CD4-positive, CD25-positive, alpha-beta regulatory T cell (primary cell): Measurements from ENCODE around the gene EPHB2. TPM values are rescaled to one million over a fixed set of nuclear protein-coding genes. Genes with fewer than 3 reads are reported as not detected.

ENCODE experiments used
- ATAC-seq, 2 donors: fragments of 150-1000 bp; cut with Tn5 transposase; one replicate each; pipeline ENCODE4 v1.10.0; 2021; ENCODE audit warnings: low read depth in 2 of 2, moderate number of reproducible peaks in 2 of 2, moderate library complexity in 1 of 2
- DNase-seq, 3 donors: peaks; one replicate each; pipeline versions ENCODE4 v3.0.0 to v3.0.0-alpha.2; 2012 to 2022; ENCODE audit warnings: mixed read lengths in 1 of 3
- H3K27ac ChIP-seq: one replicate; pipeline ENCODE4 v1.7.0; 2013; ENCODE audit warnings: mild to moderate bottlenecking, low read length; ENCODE audit not compliant: insufficient read depth, poor library complexity, severe bottlenecking
- H3K27me3 ChIP-seq: one replicate; pipeline ENCODE4 v1.7.0; 2013; ENCODE audit warnings: low read length; ENCODE audit not compliant: control insufficient read depth, insufficient read depth
- H3K36me3 ChIP-seq: one replicate; pipeline ENCODE4 v1.7.0; 2013; ENCODE audit warnings: mild to moderate bottlenecking, low read length, moderate library complexity; ENCODE audit not compliant: control insufficient read depth, insufficient read depth
- H3K4me1 ChIP-seq: 2 replicates; pipeline ENCODE4 v1.7.0; 2013; ENCODE audit warnings: mild to moderate bottlenecking, low read length; ENCODE audit not compliant: insufficient read depth, control insufficient read depth, poor library complexity, severe bottlenecking
- H3K4me3 ChIP-seq: one replicate; pipeline ENCODE4 v1.7.0; 2013; ENCODE audit warnings: low read depth, mild to moderate bottlenecking, low read length, moderate library complexity
- H3K9me3 ChIP-seq, 2 experiments: 1 replicate in 1 of 2; 2 replicates in 1 of 2; pipeline ENCODE4 v1.7.0; 2013; ENCODE audit warnings: low read length in 2 of 2, mild to moderate bottlenecking in 1 of 2, moderate library complexity in 1 of 2; ENCODE audit not compliant: control insufficient read depth in 2 of 2
- H3K27ac Mint-ChIP-seq, 3 donors: one replicate each; pipeline ENCODE4 v1.8.0; 2020 to 2022; ENCODE audit warnings: mild to moderate bottlenecking in 3 of 3, mixed read lengths in 3 of 3, moderate library complexity in 2 of 3
- H3K27me3 Mint-ChIP-seq: one replicate; pipeline ENCODE4 v1.8.0; 2022; ENCODE audit warnings: mild to moderate bottlenecking, mixed read lengths
- H3K36me3 Mint-ChIP-seq: one replicate; pipeline ENCODE4 v1.8.0; 2020; ENCODE audit warnings: mixed read lengths
- H3K4me1 Mint-ChIP-seq, 4 donors: one replicate each; pipeline ENCODE4 v1.8.0; 2020 to 2022; ENCODE audit warnings: mixed read lengths in 4 of 4, mild to moderate bottlenecking in 1 of 4
- H3K4me3 Mint-ChIP-seq, 4 donors: one replicate each; pipeline ENCODE4 v1.8.0; 2020 to 2022; ENCODE audit warnings: mild to moderate bottlenecking in 4 of 4, mixed read lengths in 4 of 4, moderate library complexity in 3 of 4
- H3K9me3 Mint-ChIP-seq, 7 donors: one replicate each; pipeline ENCODE4 v1.8.0; 2020 to 2022; ENCODE audit warnings: mixed read lengths in 7 of 7, mild to moderate bottlenecking in 3 of 7, moderate library complexity in 2 of 7
- polyA plus RNA-seq, 4 donors: library from polyadenylated mRNA; unstranded; fragments of 300-500 nt; fragmentation: Illumina TruSeq; gene quantifications; one replicate each; pipeline ENCODE4 v1.2.3, GENCODE V29; 2021
- total RNA-seq: library from RNA; stranded (reverse); gene quantifications from one replicate; pipeline ENCODE4 v1.2.3, GENCODE V29; 2022

EPHB2 gene
- total and polyA plus RNA-seq, 5 donors from 2014 or later, result not detected

GRCh38 chr1:22959545-22960360 lies 249.1 kb downstream of the EPHB2 start:
- Mint-ChIP-seq H3K27ac (no peak overlapping the region), H3K4me3 (no peak overlapping the region), H3K27me3 (peaks cover 19% of the 10 kb centered on the region), H3K9me3 (peaks cover 0 to 3% (median 0%) of the 10 kb centered on the region in 7 donors), H3K4me1 (peaks cover 0 to 2% (median 0%) of the 10 kb centered on the region in 4 donors), H3K36me3 (no peaks in the 10 kb centered on the region)
- Histone ChIP-seq H3K36me3 (no peaks in the 10 kb centered on the region), H3K27ac (no peak overlapping the region), H3K4me1 (no peaks in the 10 kb centered on the region), H3K27me3 (no peaks in the 10 kb centered on the region), H3K4me3 (no peak overlapping the region), H3K9me3 (no peaks in the 10 kb centered on the region)
- DNase-seq, result no peak
- ATAC-seq, result no peak

GRCh38 chr1:22962558-22962957 lies 251.9 kb downstream of the EPHB2 start:
- H3K27ac ChIP-seq, result no peak overlapping the region
- DNase-seq (no peak), ATAC-seq (no peak)
- Mint-ChIP-seq H3K27me3 (peaks cover 16% of the 10 kb centered on the region), H3K4me1 (peaks cover 0 to 2% (median 0%) of the 10 kb centered on the region in 4 donors), H3K27ac (no peak overlapping the region), H3K36me3 (no peaks in the 10 kb centered on the region), H3K4me3 (no peak overlapping the region), H3K9me3 (peaks cover 0 to 14% (median 3%) of the 10 kb centered on the region in 7 donors)
- H3K27me3 ChIP-seq, result peaks cover 2% of the 10 kb centered on the region
- no peak overlapping the region for H3K4me3 ChIP-seq
- H3K4me1 ChIP-seq, result no peaks in the 10 kb centered on the region
- H3K36me3 ChIP-seq, result no peaks in the 10 kb centered on the region
- H3K9me3 ChIP-seq, result peaks cover 0 to 9% of the 10 kb centered on the region in 2 experiments

- no peaks in the 10 kb centered on the region for H3K4me1 ChIP-seq
- Mint-ChIP-seq H3K4me3 (no peak overlapping the region), H3K36me3 (no peaks in the 10 kb centered on the region), H3K27ac (no peak overlapping the region), H3K4me1 (peaks cover 0 to 2% (median 0%) of the 10 kb centered on the region in 4 donors), H3K27me3 (peaks cover 22% of the 10 kb centered on the region), H3K9me3 (peaks cover 0 to 15% (median 3%) of the 10 kb centered on the region in 7 donors)
- peaks cover 4% of the 10 kb centered on the region for H3K27me3 ChIP-seq
- ATAC-seq (no peak), DNase-seq (no peak)
- no peak overlapping the region for H3K4me3 ChIP-seq
- H3K36me3 ChIP-seq, result no peaks in the 10 kb centered on the region
- peaks cover 0 to 9% of the 10 kb centered on the region in 2 experiments for H3K9me3 ChIP-seq
- no peak overlapping the region for H3K27ac ChIP-seq
Measured at GRCh38 chr1:22963044-22963677, 252.5 kb downstream of the EPHB2 start.

DNA sequence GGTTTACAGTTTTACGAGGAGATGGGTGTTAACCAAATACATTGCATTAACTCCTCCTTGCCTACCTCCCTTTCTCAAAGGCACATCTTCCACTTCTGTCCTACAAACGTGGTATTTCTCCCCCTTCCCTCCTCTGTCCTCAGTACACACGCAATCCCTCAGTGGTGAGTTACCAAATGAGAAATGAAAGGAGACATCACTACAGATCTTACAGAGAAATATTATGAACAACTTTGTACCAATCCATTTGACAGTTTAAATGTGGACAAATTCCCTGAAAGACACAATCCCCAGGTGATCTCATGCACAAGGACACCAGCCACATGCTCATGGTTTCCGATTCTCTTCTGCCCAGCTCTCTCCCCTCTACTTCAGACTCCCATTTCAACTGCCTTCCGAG lies 255.7 kb downstream of the EPHB2 start:
- H3K4me1 ChIP-seq, result no peaks in the 10 kb centered on the region
- no peaks in the 10 kb centered on the region for H3K36me3 ChIP-seq
- H3K4me1 Mint-ChIP-seq, result peaks cover 0 to 2% (median 0%) of the 10 kb centered on the region in 4 donors
- H3K4me3 ChIP-seq, result no peak overlapping the region
- no peak overlapping the region for H3K27ac Mint-ChIP-seq
- H3K36me3 Mint-ChIP-seq, result no peaks in the 10 kb centered on the region
- H3K27ac ChIP-seq, result no peak overlapping the region
- no peak for DNase-seq
- H3K9me3 Mint-ChIP-seq, result peaks cover 0 to 15% (median 3%) of the 10 kb centered on the region in 7 donors
- H3K9me3 ChIP-seq, result peaks cover 0 to 9% of the 10 kb centered on the region in 2 experiments
- ATAC-seq, result no peak
- no peak overlapping the region for H3K4me3 Mint-ChIP-seq
- peaks cover 17% of the 10 kb centered on the region for H3K27me3 ChIP-seq
- peaks cover 48% of the 10 kb centered on the region for H3K27me3 Mint-ChIP-seq

- Mint-ChIP-seq H3K27me3 (peaks cover 58% of the 10 kb centered on the region), H3K27ac (no peak overlapping the region), H3K4me3 (no peak overlapping the region), H3K9me3 (peaks cover 0 to 15% (median 2%) of the 10 kb centered on the region in 7 donors), H3K36me3 (no peaks in the 10 kb centered on the region), H3K4me1 (peaks cover 0 to 2% (median 0%) of the 10 kb centered on the region in 4 donors)
- no peak for DNase-seq
- Histone ChIP-seq H3K9me3 (peaks cover 0 to 9% of the 10 kb centered on the region in 2 experiments), H3K4me3 (no peak overlapping the region), H3K27ac (no peak overlapping the region), H3K4me1 (no peaks in the 10 kb centered on the region), H3K27me3 (peaks cover 17% of the 10 kb centered on the region), H3K36me3 (no peaks in the 10 kb centered on the region)
- no peak for ATAC-seq
Measured at GRCh38 chr1:22967833-22968232, 257.2 kb downstream of the EPHB2 start.

DNA sequence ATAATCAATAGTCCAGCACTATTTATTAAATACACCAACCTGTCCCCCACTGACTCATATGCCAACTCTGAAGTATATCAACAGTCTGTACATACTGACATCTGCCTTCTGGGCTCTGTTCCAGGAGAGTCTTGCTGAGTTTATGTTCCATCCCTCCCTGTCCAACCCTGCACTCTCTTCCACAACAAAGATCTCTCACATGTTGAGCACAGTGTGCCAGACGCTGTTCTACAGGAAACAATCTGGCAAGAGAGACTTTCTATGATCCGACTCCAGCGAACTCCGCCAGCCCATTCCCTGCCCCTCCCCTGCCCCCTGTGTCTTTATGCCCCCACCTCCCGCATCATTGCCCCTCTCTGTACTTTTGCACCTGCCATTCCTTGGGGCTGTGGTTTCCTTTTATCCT lies 258.7 kb downstream of the EPHB2 start:
- H3K27ac Mint-ChIP-seq, result no peak overlapping the region
- peaks cover 17% of the 10 kb centered on the region for H3K27me3 ChIP-seq
- peaks cover 0 to 9% of the 10 kb centered on the region in 2 experiments for H3K9me3 ChIP-seq
- no peak overlapping the region for H3K4me3 ChIP-seq
- no peak overlapping the region for H3K27ac ChIP-seq
- DNase-seq (no peak), ATAC-seq (no peak)
- H3K4me1 Mint-ChIP-seq, result peaks cover 0 to under 1% (median 0%) of the 10 kb centered on the region in 4 donors
- no peaks in the 10 kb centered on the region for H3K4me1 ChIP-seq
- no peaks in the 10 kb centered on the region for H3K36me3 Mint-ChIP-seq
- H3K4me3 Mint-ChIP-seq, result no peak overlapping the region
- peaks cover 0 to 15% (median 2%) of the 10 kb centered on the region in 7 donors for H3K9me3 Mint-ChIP-seq
- no peaks in the 10 kb centered on the region for H3K36me3 ChIP-seq
- H3K27me3 Mint-ChIP-seq, result peaks cover 59% of the 10 kb centered on the region

DNA sequence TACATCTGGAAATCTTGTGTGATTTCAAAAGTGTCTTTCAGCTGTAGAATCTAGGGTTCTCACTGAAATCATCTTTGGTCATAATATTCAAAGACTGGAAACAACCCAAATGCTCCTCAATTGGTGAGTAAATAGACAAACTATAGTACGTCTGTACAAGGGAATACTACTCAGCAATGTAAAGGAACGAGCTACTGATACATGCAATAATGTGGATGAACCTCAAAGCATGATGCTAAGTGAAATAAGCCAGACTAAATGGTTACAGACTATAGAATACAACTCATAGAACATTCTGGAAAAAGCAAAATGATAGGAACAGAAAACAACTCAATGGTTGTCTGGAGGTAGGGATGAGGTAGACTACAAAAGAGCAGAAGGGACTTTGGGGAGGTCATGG lies 259.5 kb downstream of the EPHB2 start:
- no peak overlapping the region for H3K27ac Mint-ChIP-seq

More for the DNA sequence above, 259.5 kb downstream of the EPHB2 start:
- Mint-ChIP-seq H3K27me3 (peaks cover 58% of the 10 kb centered on the region), H3K4me3 (no peak overlapping the region), H3K4me1 (no peaks in the 10 kb centered on the region), H3K9me3 (peaks cover 0 to 15% (median 2%) of the 10 kb centered on the region in 7 donors), H3K36me3 (no peaks in the 10 kb centered on the region)
- H3K36me3 ChIP-seq, result no peaks in the 10 kb centered on the region
- DNase-seq (no peak), ATAC-seq (no peak)
- H3K27ac ChIP-seq, result no peak overlapping the region
- peaks cover 0 to 9% of the 10 kb centered on the region in 2 experiments for H3K9me3 ChIP-seq
- H3K27me3 ChIP-seq, result peaks cover 17% of the 10 kb centered on the region
- H3K4me3 ChIP-seq, result no peak overlapping the region
- no peaks in the 10 kb centered on the region for H3K4me1 ChIP-seq
